Lower lobe of right lung (tissue), 2 donors: Measurements from ENCODE around the gene CACNB1. TPM values are rescaled to one million over a fixed set of nuclear protein-coding genes. Genes with fewer than 3 reads are reported as not detected.

ENCODE experiments used
- ATAC-seq, 2 donors: fragments of 200-7000 bp; cut with Tn5 transposase; one replicate each; pipeline ENCODE4 v1.9.1; 2020 to 2022; ENCODE audit warnings: mild to moderate bottlenecking in 2 of 2, moderate library complexity in 2 of 2
- DNase-seq: peaks from one replicate; pipeline ENCODE4 v3.0.0-alpha.2; 2020
- H3K27ac ChIP-seq: fragments of 200-600 bp; one replicate; pipeline ENCODE4 v1.8.0; 2022
- H3K27me3 ChIP-seq: fragments of 200-600 bp; one replicate; pipeline ENCODE4 v1.8.0; 2022; ENCODE audit warnings: low read depth
- H3K36me3 ChIP-seq: fragments of 200-600 bp; one replicate; pipeline ENCODE4 v1.8.0; 2022; ENCODE audit warnings: mild to moderate bottlenecking
- H3K4me1 ChIP-seq: fragments of 200-600 bp; one replicate; pipeline ENCODE4 v1.8.0; 2022
- H3K4me3 ChIP-seq: fragments of 200-600 bp; one replicate; pipeline ENCODE4 v1.8.0; 2022; ENCODE audit warnings: mild to moderate bottlenecking
- H3K9me3 ChIP-seq: fragments of 200-600 bp; one replicate; pipeline ENCODE4 v1.8.0; 2022
- CTCF ChIP-seq: fragments of 200-600 bp; IDR thresholded peaks from one replicate; pipeline ENCODE4 v1.8.0; 2022; ENCODE audit warnings: antibody characterized with exemption, mild to moderate bottlenecking
- intact Hi-C: fragments of 100-400 bp; cut with DNase I; formaldehyde crosslinking; loops from one replicate; pipeline ENCODE4 v1.11.0; 2022
- total RNA-seq: library from RNA; stranded (reverse); fragmentation: NEBNext Ultra II Directional; extraction: Animal tissue kit (Norgen Biotek cat#: 25700); gene quantifications from one replicate; pipeline ENCODE4 v1.2.1, GENCODE V29; 2021
- donor health status: DM: no; HTN: yes; CAD: no; lungs with severe emphysema.

The CACNB1 gene
- total RNA-seq, 1 donor from 2014 or later = 21.3 TPM

- intact Hi-C loops = no loop called here
- TF ChIP-seq CTCF = peak; percentile 93
- ATAC-seq (peak; percentile 70 to 78), DNase-seq (peak; percentile 84)
- H3K27me3 ChIP-seq = no peaks in the 10 kb centered on the region
- peaks cover 10% of the 10 kb centered on the region for H3K4me1 ChIP-seq
- H3K9me3 ChIP-seq = no peaks in the 10 kb centered on the region
- no peak overlapping the region for H3K27ac ChIP-seq
- peaks cover 40% of the 10 kb centered on the region for H3K36me3 ChIP-seq
- peak overlapping the region; percentile 11 for H3K4me3 ChIP-seq
These were observed 22.4 kb downstream of the CACNB1 start for GRCh38 chr17:39174920-39175694.

GRCh38 chr17:39173526-39174274, 23.8 kb downstream of the CACNB1 start:
- no peaks in the 10 kb centered on the region for H3K9me3 ChIP-seq
- TF ChIP-seq CTCF = no peak
- ATAC-seq (no peak), DNase-seq (no peak)
- peaks cover 8% of the 10 kb centered on the region for H3K4me1 ChIP-seq
- H3K4me3 ChIP-seq = no peak overlapping the region
- H3K27me3 ChIP-seq = no peaks in the 10 kb centered on the region
- H3K27ac ChIP-seq = no peak overlapping the region
- intact Hi-C loops = no loop called here
- H3K36me3 ChIP-seq = peaks cover 31% of the 10 kb centered on the region

- no peak for DNase-seq
- no peak for ATAC-seq
These were observed 24.4 kb downstream of the CACNB1 start for GRCh38 chr17:39173080-39173479.

GRCh38 chr17:39171933-39172332, 25.5 kb downstream of the CACNB1 start:
- intact Hi-C loops = no loop called here
- H3K9me3 ChIP-seq = no peaks in the 10 kb centered on the region
- H3K4me3 ChIP-seq = no peak overlapping the region
- no peak for ATAC-seq
- DNase-seq = no peak
- H3K27ac ChIP-seq = no peak overlapping the region
- peaks cover 19% of the 10 kb centered on the region for H3K36me3 ChIP-seq
- H3K27me3 ChIP-seq = no peaks in the 10 kb centered on the region
- H3K4me1 ChIP-seq = no peaks in the 10 kb centered on the region
- no peak for TF ChIP-seq CTCF

More at GRCh38 chr17:39173080-39173479, 24.4 kb downstream of the CACNB1 start:
- Histone ChIP-seq H3K36me3 (peaks cover 30% of the 10 kb centered on the region), H3K4me1 (peaks cover 2% of the 10 kb centered on the region), H3K9me3 (no peaks in the 10 kb centered on the region), H3K4me3 (no peak overlapping the region), H3K27ac (no peak overlapping the region), H3K27me3 (no peaks in the 10 kb centered on the region)
- TF ChIP-seq CTCF = no peak
- intact Hi-C loops = no loop called here

GRCh38 chr17:39170558-39170957, 26.9 kb downstream of the CACNB1 start:
- Histone ChIP-seq H3K27me3 (peaks cover 4% of the 10 kb centered on the region), H3K4me3 (no peak overlapping the region), H3K27ac (no peak overlapping the region), H3K36me3 (peaks cover 5% of the 10 kb centered on the region), H3K4me1 (peaks cover 1% of the 10 kb centered on the region), H3K9me3 (no peaks in the 10 kb centered on the region)
- intact Hi-C loops = no loop called here
- no peak for TF ChIP-seq CTCF
- no peak for ATAC-seq
- DNase-seq = no peak
